Natural killer cell (primary cell): ENCODE measurements around the gene SCYL3. TPM values are rescaled to one million over a fixed set of nuclear protein-coding genes. Genes with fewer than 3 reads are reported as not detected.

ENCODE experiments used
- ATAC-seq, 3 donors: fragments of 150-1000 bp in 2 of 3; fragments of 200-7000 bp in 1 of 3; cut with Tn5 transposase; 1 replicate in 1 of 3; 2 replicates in 2 of 3; pipeline ENCODE4 v1.10.0; 2021; ENCODE audit warnings: mild to moderate bottlenecking in 2 of 3, moderate library complexity in 2 of 3
- DNase-seq, 2 donors: peaks; one replicate each; pipeline versions ENCODE4 v3.0.0 to v3.0.0-alpha.2; 2013 to 2021; ENCODE audit warnings: mixed read lengths in 1 of 2
- H3K27ac ChIP-seq: one replicate; pipeline ENCODE4 v1.5.1; 2013; ENCODE audit warnings: mild to moderate bottlenecking, low read length
- H3K27me3 ChIP-seq: one replicate; pipeline ENCODE4 v1.6.1; 2013; ENCODE audit warnings: low read length; ENCODE audit not compliant: control insufficient read depth, insufficient read depth
- H3K36me3 ChIP-seq: one replicate; pipeline ENCODE4 v1.6.1; 2013; ENCODE audit warnings: low read length; ENCODE audit not compliant: control insufficient read depth, insufficient read depth
- H3K4me1 ChIP-seq: one replicate; pipeline ENCODE4 v1.6.1; 2013; ENCODE audit warnings: low read length; ENCODE audit not compliant: control insufficient read depth, insufficient read depth
- H3K4me3 ChIP-seq: one replicate; pipeline ENCODE4 v1.5.1; 2013; ENCODE audit warnings: low read length
- H3K9me3 ChIP-seq: one replicate; pipeline ENCODE4 v1.6.1; 2013; ENCODE audit warnings: low read length; ENCODE audit not compliant: control insufficient read depth, insufficient read depth
- H3K27ac Mint-ChIP-seq, 2 donors: one replicate each; pipeline ENCODE4 v1.8.0; 2022; ENCODE audit warnings: mild to moderate bottlenecking in 2 of 2, mixed read lengths in 2 of 2, moderate library complexity in 1 of 2
- H3K27me3 Mint-ChIP-seq, 2 donors: one replicate each; pipeline ENCODE4 v1.8.0; 2022; ENCODE audit warnings: low read depth in 2 of 2, mixed read lengths in 2 of 2
- H3K36me3 Mint-ChIP-seq: one replicate; pipeline ENCODE4 v1.8.0; 2022; ENCODE audit warnings: mixed read lengths
- H3K4me1 Mint-ChIP-seq, 2 donors: one replicate each; pipeline ENCODE4 v1.8.0; 2022; ENCODE audit warnings: mixed read lengths in 2 of 2
- H3K4me3 Mint-ChIP-seq: one replicate; pipeline ENCODE4 v1.8.0; 2022; ENCODE audit warnings: mild to moderate bottlenecking, moderate library complexity, mixed read lengths
- H3K9me3 Mint-ChIP-seq, 2 donors: one replicate each; pipeline ENCODE4 v1.8.0; 2022; ENCODE audit warnings: mixed read lengths in 2 of 2
- CTCF ChIP-seq: fragments of 200-600 bp; IDR thresholded peaks from one replicate; pipeline ENCODE4 v1.8.0; 2022; ENCODE audit warnings: antibody characterized with exemption
- WGBS: methylation state at CpG from one replicate; pipeline ENCODE4 v1.1.7; 2013; ENCODE audit warnings: missing lambda C conversion rate; ENCODE audit not compliant: insufficient coverage; 5-methylcytosine and 5-hydroxymethylcytosine counted together
- intact Hi-C: fragments of 100-400 bp; cut with micrococcal nuclease; formaldehyde crosslinking; loops from one replicate; pipeline ENCODE4 v1.14.2; 2022
- total RNA-seq, 4 donors: library from RNA; stranded (reverse); fragments of 120-200 nt in 1 of 4; gene quantifications; one replicate each; pipeline versions ENCODE4 v1.2.3 to v1.2.4, GENCODE V29; 2013 to 2022

Gene SCYL3
- total RNA-seq, 3 donors from 2014 or later (not counting 1 experiment from before 2014, with no cell fraction given): 6.0 to 12.3 (median 7.0) TPM

- peaks cover 14% of the 10 kb centered on the region for H3K36me3 ChIP-seq
- peak in 1 of 2 donors; percentile 67 for DNase-seq
- TF ChIP-seq CTCF: peak; percentile 78
- Mint-ChIP-seq H3K27me3 (no peaks in the 10 kb centered on the region), H3K27ac (no peak overlapping the region), H3K36me3 (no peaks in the 10 kb centered on the region), H3K4me3 (no peak overlapping the region), H3K4me1 (peaks cover 4 to 9% of the 10 kb centered on the region in 2 donors), H3K9me3 (no peaks in the 10 kb centered on the region)
- no peaks in the 10 kb centered on the region for H3K4me1 ChIP-seq
- ATAC-seq: peak in 2 of 3 donors; percentile 48 to 50
- H3K27me3 ChIP-seq: no peaks in the 10 kb centered on the region
- no peak overlapping the region for H3K27ac ChIP-seq
- intact Hi-C loops: loop anchor here (1.0 to 10.0 kb wide), 4 partner anchors 95 to 1205 kb away; partner anchors contain the start of genes F5 and SELL
- 100% methylated on average over 2 of the region's 4 CpGs for WGBS
- no peak overlapping the region for H3K4me3 ChIP-seq
- H3K9me3 ChIP-seq: no peaks in the 10 kb centered on the region
These were observed 84.2 kb downstream of the SCYL3 start for GRCh38 chr1:169809370-169810095.

GRCh38 chr1:169804941-169805340 lies 88.8 kb downstream of the SCYL3 start:
- Mint-ChIP-seq H3K4me1 (no peaks in the 10 kb centered on the region), H3K27me3 (no peaks in the 10 kb centered on the region), H3K4me3 (no peak overlapping the region), H3K27ac (no peak overlapping the region), H3K36me3 (no peaks in the 10 kb centered on the region), H3K9me3 (no peaks in the 10 kb centered on the region)
- Histone ChIP-seq H3K9me3 (no peaks in the 10 kb centered on the region), H3K27ac (no peak overlapping the region), H3K4me3 (no peak overlapping the region), H3K27me3 (no peaks in the 10 kb centered on the region), H3K36me3 (peaks cover 12% of the 10 kb centered on the region), H3K4me1 (no peaks in the 10 kb centered on the region)
- DNase-seq (no peak), ATAC-seq (no peak)
- 100% methylated on average over 2 of the region's 2 CpGs for WGBS
- TF ChIP-seq CTCF: no peak
- intact Hi-C loops: loop anchor here (10.0 kb wide), 1 partner anchor 1200 kb away; no protein-coding TSS in a partner anchor

GRCh38 chr1:169802888-169803287 lies 90.8 kb downstream of the SCYL3 start:
- peaks cover 12% of the 10 kb centered on the region for H3K36me3 ChIP-seq
- intact Hi-C loops: loop anchor here (10.0 kb wide), 1 partner anchor 1198 kb away; no protein-coding TSS in a partner anchor
- Mint-ChIP-seq H3K27me3 (no peaks in the 10 kb centered on the region), H3K9me3 (no peaks in the 10 kb centered on the region), H3K27ac (no peak overlapping the region), H3K4me3 (no peak overlapping the region), H3K36me3 (no peaks in the 10 kb centered on the region), H3K4me1 (no peaks in the 10 kb centered on the region)
- H3K9me3 ChIP-seq: no peaks in the 10 kb centered on the region
- DNase-seq (no peak), ATAC-seq (no peak)
- H3K4me1 ChIP-seq: no peaks in the 10 kb centered on the region
- no peak overlapping the region for H3K27ac ChIP-seq
- H3K4me3 ChIP-seq: no peak overlapping the region
- no peak for TF ChIP-seq CTCF
- H3K27me3 ChIP-seq: no peaks in the 10 kb centered on the region

Other genes starting within 250 kb of the SCYL3 start
- 100 to 1,000 TPM; 149 to 190 (median 165) TPM for gene SELL, start 182.3 kb downstream of the SCYL3 start, total RNA-seq
- gene SELE, start 159.8 kb downstream of the SCYL3 start, total RNA-seq: not detected
- gene METTL18, start 99.0 kb downstream of the SCYL3 start, total RNA-seq: 1 to 10 TPM; 4.9 to 10.0 (median 7.2) TPM
- gene KIFAP3, start 180.8 kb upstream of the SCYL3 start, total RNA-seq: 10 to 100 TPM; 31.0 to 34.3 (median 33.7) TPM